Testis (tissue), 2 donors: ENCODE measurements around the gene GASK1A.

Source experiments
- CTCF ChIP-seq, 3 experiments: fragments of 450-650 bp in 2 of 3; fragments of 200-600 bp in 1 of 3; sonication (generic) in 1 of 3; IDR thresholded peaks; one replicate each; pipeline ENCODE4 v1.5.1; 2016 to 2019; ENCODE audit warnings: antibody characterized with exemption in 3 of 3, mild to moderate bottlenecking in 2 of 3, moderate library complexity in 1 of 3
- POLR2A ChIP-seq: fragments of 450-650 bp; IDR thresholded peaks from one replicate; pipeline ENCODE4 v1.6.1; 2017; ENCODE audit warnings: antibody characterized with exemption, mild to moderate bottlenecking, moderate library complexity

- TF ChIP-seq CTCF (IDR thresholded peaks at IDR 0.05) (no peak), POLR2A (no peak)
These were observed 12.5 kb downstream of the GASK1A start for GRCh38 chr3:42991341-42992315.
